Colon (tissue), 2 donors: ENCODE data around the gene LMNB1.
"Not testable (repeated sequence)": the region's sequence is repeated elsewhere in the genome, so short reads cannot be mapped to it uniquely, and the experiment has no call there.

Source experiments
- FAIRE-seq: peaks from 2 replicates; lab custom pipeline; 2012; peaks lifted over from hg19 to GRCh38; lab: Jason Lieb, UNC
- donor health status: control.
- donor health status: control.

LMNB1 gene

GRCh38 chr5:126780165-126780827 is 3.4 kb downstream of the LMNB1 start:
- no peak for FAIRE-seq

- FAIRE-seq: not testable (repeated sequence)
Observed at GRCh38 chr5:126788409-126788808, 11.5 kb downstream of the LMNB1 start.

- no peak for FAIRE-seq
Observed at GRCh38 chr5:126793097-126793496, 16.2 kb downstream of the LMNB1 start.

- not testable (repeated sequence) for FAIRE-seq
Observed at GRCh38 chr5:126793648-126794047, 16.7 kb downstream of the LMNB1 start.

- no peak for FAIRE-seq
Observed at GRCh38 chr5:126794157-126794828, 17.4 kb downstream of the LMNB1 start.

- no peak for FAIRE-seq
Observed at GRCh38 chr5:126799780-126800179, 22.8 kb downstream of the LMNB1 start.

GRCh38 chr5:126801174-126801991 is 24.4 kb downstream of the LMNB1 start:
- no peak for FAIRE-seq

- peak; percentile 18 for FAIRE-seq
Observed at GRCh38 chr5:126801992-126802294, 25.0 kb downstream of the LMNB1 start.

- no peak for FAIRE-seq
Observed at GRCh38 chr5:126805063-126805462, 28.1 kb downstream of the LMNB1 start.

- no peak for FAIRE-seq
Observed at GRCh38 chr5:126808521-126808988, 31.6 kb downstream of the LMNB1 start.

- no peak for FAIRE-seq
Observed at GRCh38 chr5:126809916-126810315, 33.0 kb downstream of the LMNB1 start.

GRCh38 chr5:126810596-126811380 is 33.9 kb downstream of the LMNB1 start:
- no peak for FAIRE-seq

- no peak for FAIRE-seq
Observed at GRCh38 chr5:126811515-126812198, 34.7 kb downstream of the LMNB1 start.

- no peak for FAIRE-seq
Observed at GRCh38 chr5:126812199-126812570, 35.2 kb downstream of the LMNB1 start.

- not testable (repeated sequence) for FAIRE-seq
Observed at GRCh38 chr5:126813799-126814198, 36.9 kb downstream of the LMNB1 start.

GRCh38 chr5:126814721-126815404 is 37.9 kb downstream of the LMNB1 start:
- FAIRE-seq: no peak

GRCh38 chr5:126816649-126817048 is 39.7 kb downstream of the LMNB1 start:
- no peak for FAIRE-seq

- no peak for FAIRE-seq
Observed at GRCh38 chr5:126818736-126819135, 41.8 kb downstream of the LMNB1 start.

- FAIRE-seq: no peak
Observed at GRCh38 chr5:126819253-126819652, 42.3 kb downstream of the LMNB1 start.

- FAIRE-seq: no peak
Observed at GRCh38 chr5:126826619-126827215, 49.8 kb downstream of the LMNB1 start.

GRCh38 chr5:126829098-126829497 is 52.2 kb downstream of the LMNB1 start:
- FAIRE-seq: no peak
